Adrenal gland (tissue), 5 donors: ENCODE measurements around the gene CNNM2.

Experiments
- CTCF ChIP-seq, 6 experiments: fragments of 450-650 bp in 4 of 6; fragments of 200-600 bp in 2 of 6; sonication (generic) in 1 of 6; IDR thresholded peaks; 1 replicate in 5 of 6; 2 replicates in 1 of 6; pipeline versions ENCODE4 v1.5.1 to v1.8.0; 2016 to 2021; ENCODE audit warnings: antibody characterized with exemption in 6 of 6, mild to moderate bottlenecking in 2 of 6, moderate library complexity in 1 of 6
- POLR2A ChIP-seq, 2 donors: fragments of 450-650 bp; IDR thresholded peaks; one replicate each; pipeline ENCODE4 v1.6.1; 2017; ENCODE audit warnings: antibody characterized with exemption in 2 of 2, mild to moderate bottlenecking in 2 of 2, moderate library complexity in 1 of 2
- donor health status: DM: no; HTN: no; CAD: no.

- TF ChIP-seq CTCF (IDR thresholded peaks at IDR 0.05): no peak
- TF ChIP-seq POLR2A (IDR thresholded peaks at IDR 0.05): no peak
These were observed 88.9 kb downstream of the CNNM2 start for GRCh38 chr10:103007017-103007416.
